Left lung (tissue), 10 donors: ENCODE measurements around the gene C1QTNF8. TPM values are rescaled to one million over a fixed set of nuclear protein-coding genes. Genes with fewer than 3 reads are reported as not detected.

Experiments
- ATAC-seq: fragments of 200-7000 bp; cut with Tn5 transposase; one replicate; pipeline ENCODE4 v1.9.1; 2020; ENCODE audit warnings: moderate library complexity
- DNase-seq, 4 donors: peaks; one replicate each; pipeline ENCODE4 v3.0.0-alpha.2; 2013 to 2020
- H3K27ac ChIP-seq, 2 donors: fragments of 200-600 bp; sonication (generic) in 1 of 2; one replicate each; pipeline versions ENCODE4 v1.5.0 to v1.8.0; 2020 to 2021
- H3K27me3 ChIP-seq, 2 donors: fragments of 200-600 bp; sonication (generic) in 1 of 2; one replicate each; pipeline versions ENCODE4 v1.5.0 to v1.8.0; 2020 to 2021
- H3K36me3 ChIP-seq, 2 donors: fragments of 200-600 bp; sonication (generic) in 1 of 2; one replicate each; pipeline versions ENCODE4 v1.5.0 to v1.8.0; 2020 to 2021
- H3K4me1 ChIP-seq, 2 donors: fragments of 200-600 bp; one replicate each; pipeline ENCODE4 v1.8.0; 2021
- H3K4me3 ChIP-seq, 2 donors: fragments of 200-600 bp; sonication (generic) in 1 of 2; one replicate each; pipeline versions ENCODE4 v1.5.0 to v1.8.0; 2020 to 2021; ENCODE audit warnings: mild to moderate bottlenecking in 1 of 2
- H3K9me3 ChIP-seq, 2 donors: fragments of 200-600 bp; sonication (generic) in 1 of 2; one replicate each; pipeline versions ENCODE4 v1.5.0 to v1.8.0; 2020 to 2021
- CTCF ChIP-seq, 2 donors: fragments of 200-600 bp; sonication (generic) in 1 of 2; IDR thresholded peaks; one replicate each; pipeline versions ENCODE4 v1.5.0 to v1.8.0; 2021; ENCODE audit warnings: antibody characterized with exemption in 2 of 2
- intact Hi-C, 2 donors: fragments of 100-400 bp; cut with DNase I; formaldehyde crosslinking; loops; one replicate each; pipeline versions ENCODE4 v1.11.2 to v1.14.2; 2022
- polyA plus RNA-seq, 6 donors: library from polyadenylated mRNA; unstranded; fragments of 120-200 nt; gene quantifications; one replicate each; pipeline ENCODE4 v1.2.1, GENCODE V29; 2013; ENCODE audit not compliant: insufficient read length in 6 of 6
- total RNA-seq, 2 donors: library from RNA; stranded (reverse); fragmentation: NEBNext Ultra II Directional; extraction: Animal tissue kit (Norgen Biotek cat#: 25700); gene quantifications; one replicate each; pipeline ENCODE4 v1.2.1, GENCODE V29; 2021
- donor health status: DM: no; HTN: yes; CAD: no.
- donor health status: DM: no; HTN: no; CAD: no.

Gene C1QTNF8
- total and polyA plus RNA-seq, 8 donors, result 0.10 to 0.23 (median 0.10) TPM; not detected in 5

GRCh38 chr16:1061769-1062505, 34.1 kb downstream of the C1QTNF8 start:
- no peaks in the 10 kb centered on the region for H3K36me3 ChIP-seq
- DNase-seq, result no peak
- no peak overlapping the region for H3K27ac ChIP-seq
- peaks cover 8 to 93% of the 10 kb centered on the region in 2 donors for H3K27me3 ChIP-seq
- no peak for ATAC-seq
- H3K9me3 ChIP-seq, result peaks cover 0 to 11% of the 10 kb centered on the region in 2 donors
- H3K4me1 ChIP-seq, result no peaks in the 10 kb centered on the region
- H3K4me3 ChIP-seq, result no peak overlapping the region
- intact Hi-C loops, result no loop called here
- TF ChIP-seq CTCF (IDR thresholded peaks at IDR 0.05), result no peak

- no peak for TF ChIP-seq CTCF (IDR thresholded peaks at IDR 0.05)
- Histone ChIP-seq H3K9me3 (peaks cover 0 to 12% of the 10 kb centered on the region in 2 donors), H3K27ac (no peak overlapping the region), H3K4me1 (no peaks in the 10 kb centered on the region), H3K36me3 (no peaks in the 10 kb centered on the region), H3K4me3 (no peak overlapping the region), H3K27me3 (peaks cover 8 to 88% of the 10 kb centered on the region in 2 donors)
- no peak for ATAC-seq
- intact Hi-C loops, result no loop called here
- DNase-seq, result no peak
Measured at GRCh38 chr16:1060416-1061340, 35.4 kb downstream of the C1QTNF8 start.

- ATAC-seq (no peak), DNase-seq (no peak)
- H3K9me3 ChIP-seq, result peaks cover 0 to 12% of the 10 kb centered on the region in 2 donors
- H3K27me3 ChIP-seq, result peaks cover 0 to 88% of the 10 kb centered on the region in 2 donors
- no peak overlapping the region for H3K27ac ChIP-seq
- intact Hi-C loops, result loop anchor here in 1 of 2 donors (5.0 kb wide), 1 partner anchor 242 kb away; no protein-coding TSS in a partner anchor
- no peaks in the 10 kb centered on the region for H3K4me1 ChIP-seq
- H3K36me3 ChIP-seq, result no peaks in the 10 kb centered on the region
- no peak for TF ChIP-seq CTCF (IDR thresholded peaks at IDR 0.05)
- H3K4me3 ChIP-seq, result no peak overlapping the region
Measured at GRCh38 chr16:1059310-1059709, 36.7 kb downstream of the C1QTNF8 start.

- Histone ChIP-seq H3K27ac (no peak overlapping the region), H3K4me3 (no peak overlapping the region), H3K27me3 (peaks cover 0 to 88% of the 10 kb centered on the region in 2 donors), H3K4me1 (no peaks in the 10 kb centered on the region), H3K36me3 (no peaks in the 10 kb centered on the region), H3K9me3 (peaks cover 0 to 12% of the 10 kb centered on the region in 2 donors)
- intact Hi-C loops, result loop anchor here in 1 of 2 donors (5.0 kb wide), 1 partner anchor 241 kb away; no protein-coding TSS in a partner anchor
- ATAC-seq, result no peak
- no peak for DNase-seq
- no peak for TF ChIP-seq CTCF (IDR thresholded peaks at IDR 0.05)
Measured at GRCh38 chr16:1058216-1058615, 37.8 kb downstream of the C1QTNF8 start.
